Gastroesophageal sphincter (tissue), 3 donors: ENCODE results near the gene XIRP2.

Source experiments
- POLR2A ChIP-seq, 2 donors: fragments of 450-650 bp; IDR thresholded peaks; one replicate each; pipeline ENCODE4 v1.6.1; 2017; ENCODE audit warnings: antibody characterized with exemption in 2 of 2, mild to moderate bottlenecking in 2 of 2, moderate library complexity in 1 of 2
- TF ChIP-seq, protein P1 (sequence below), 4 experiments: fragments of 200-600 bp in 2 of 4; fragments of 450-650 bp in 2 of 4; sonication (generic) in 1 of 4; IDR thresholded peaks; one replicate each; pipeline ENCODE4 v1.5.1; 2017 to 2019; ENCODE audit warnings: antibody characterized with exemption in 4 of 4, mild to moderate bottlenecking in 2 of 4, moderate library complexity in 2 of 4

DNA sequence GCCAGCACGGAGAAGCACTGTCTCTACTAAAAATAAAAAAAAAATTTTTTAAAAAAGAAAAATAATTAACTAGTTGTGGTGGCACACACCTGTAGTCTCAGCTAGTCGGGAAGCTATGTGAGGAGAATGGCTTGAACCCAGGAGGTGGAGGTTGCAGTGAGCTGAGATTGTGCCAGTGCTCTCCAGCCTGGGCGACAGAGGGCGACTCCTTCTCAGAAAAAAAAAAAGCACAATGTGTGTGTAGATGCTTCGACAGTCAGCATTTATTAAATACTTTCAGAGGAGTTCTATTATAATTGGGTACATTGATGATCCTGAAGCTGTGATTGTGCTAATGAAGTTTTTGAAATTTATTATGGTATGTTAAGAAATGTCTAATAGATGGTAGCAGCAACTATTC lies 46.5 kb downstream of the XIRP2 start:
- no peak for TF ChIP-seq POLR2A (IDR thresholded peaks at IDR 0.05)
- TF ChIP-seq, protein P1, sequence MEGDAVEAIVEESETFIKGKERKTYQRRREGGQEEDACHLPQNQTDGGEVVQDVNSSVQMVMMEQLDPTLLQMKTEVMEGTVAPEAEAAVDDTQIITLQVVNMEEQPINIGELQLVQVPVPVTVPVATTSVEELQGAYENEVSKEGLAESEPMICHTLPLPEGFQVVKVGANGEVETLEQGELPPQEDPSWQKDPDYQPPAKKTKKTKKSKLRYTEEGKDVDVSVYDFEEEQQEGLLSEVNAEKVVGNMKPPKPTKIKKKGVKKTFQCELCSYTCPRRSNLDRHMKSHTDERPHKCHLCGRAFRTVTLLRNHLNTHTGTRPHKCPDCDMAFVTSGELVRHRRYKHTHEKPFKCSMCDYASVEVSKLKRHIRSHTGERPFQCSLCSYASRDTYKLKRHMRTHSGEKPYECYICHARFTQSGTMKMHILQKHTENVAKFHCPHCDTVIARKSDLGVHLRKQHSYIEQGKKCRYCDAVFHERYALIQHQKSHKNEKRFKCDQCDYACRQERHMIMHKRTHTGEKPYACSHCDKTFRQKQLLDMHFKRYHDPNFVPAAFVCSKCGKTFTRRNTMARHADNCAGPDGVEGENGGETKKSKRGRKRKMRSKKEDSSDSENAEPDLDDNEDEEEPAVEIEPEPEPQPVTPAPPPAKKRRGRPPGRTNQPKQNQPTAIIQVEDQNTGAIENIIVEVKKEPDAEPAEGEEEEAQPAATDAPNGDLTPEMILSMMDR (IDR thresholded peaks at IDR 0.05), result no peak
